Measurements from ENCODE around the gene ANO9. TPM values are rescaled to one million over a fixed set of nuclear protein-coding genes. Genes with fewer than 3 reads are reported as not detected.

Gene ANO9
- total and polyA plus RNA-seq, 9 donors = 0.09 to 5.6 (median 0.37) TPM

GRCh38 chr11:370070-370941 is 71.5 kb downstream of the ANO9 start:
- Histone ChIP-seq H3K4me1 (ENCODE audit: control insufficient read depth, insufficient read depth, low read length) (peaks cover 16% of the 10 kb centered on the region), H3K4me3 (ENCODE audit: low read length) (peak overlapping the region; percentile 43), H3K9me3 (replicated peaks; ENCODE audit: control insufficient read depth, low read depth, low read length) (no peaks in the 10 kb centered on the region), H3K27ac (ENCODE audit: low read length) (peak overlapping the region; percentile 59), H3K27me3 (ENCODE audit: control insufficient read depth, insufficient read depth, low read length) (peaks cover 34% of the 10 kb centered on the region), H3K36me3 (ENCODE audit: control insufficient read depth, insufficient read depth, low read length) (peaks cover 5% of the 10 kb centered on the region)
- DNase-seq = peak; percentile 42
- WGBS (ENCODE audit: insufficient coverage) = 3% methylated on average over 22 of the region's 42 CpGs

- DNase-seq = peak; percentile 64
- peaks cover 5% of the 10 kb centered on the region for H3K36me3 ChIP-seq (ENCODE audit: control insufficient read depth, insufficient read depth, low read length)
- peak within 1 kb of the TSS; percentile 43 for H3K4me3 ChIP-seq (ENCODE audit: low read length)
- under 1% methylated on average over 85 of the region's 118 CpGs for WGBS (ENCODE audit: insufficient coverage)
- H3K27me3 ChIP-seq (ENCODE audit: control insufficient read depth, insufficient read depth, low read length) = peaks cover 40% of the 10 kb centered on the region
- H3K4me1 ChIP-seq (ENCODE audit: control insufficient read depth, insufficient read depth, low read length) = peaks cover 16% of the 10 kb centered on the region
- no peaks in the 10 kb centered on the region for H3K9me3 ChIP-seq (replicated peaks; ENCODE audit: control insufficient read depth, low read depth, low read length)
- peak within 1 kb of the TSS; percentile 59 for H3K27ac ChIP-seq (ENCODE audit: low read length)
Measured at GRCh38 chr11:369336-370018, 72.3 kb downstream of the ANO9 start, which contains the start of gene B4GALNT4. Gene B4GALNT4, plus strand, starts transcription at chr11:369499. Its CDS starts 305 bp downstream, at chr11:369804.

GRCh38 chr11:368414-369335 is 73.1 kb downstream of the ANO9 start:
- 3% methylated on average over 24 of the region's 61 CpGs for WGBS (ENCODE audit: insufficient coverage)
- peak; percentile 59 for DNase-seq
- Histone ChIP-seq H3K36me3 (ENCODE audit: control insufficient read depth, insufficient read depth, low read length) (peaks cover 4% of the 10 kb centered on the region), H3K27me3 (ENCODE audit: control insufficient read depth, insufficient read depth, low read length) (peaks cover 40% of the 10 kb centered on the region), H3K4me3 (ENCODE audit: low read length) (peak overlapping the region; percentile 24), H3K27ac (ENCODE audit: low read length) (no peak overlapping the region), H3K4me1 (ENCODE audit: control insufficient read depth, insufficient read depth, low read length) (peaks cover 16% of the 10 kb centered on the region), H3K9me3 (replicated peaks; ENCODE audit: control insufficient read depth, low read depth, low read length) (no peaks in the 10 kb centered on the region)

DNA sequence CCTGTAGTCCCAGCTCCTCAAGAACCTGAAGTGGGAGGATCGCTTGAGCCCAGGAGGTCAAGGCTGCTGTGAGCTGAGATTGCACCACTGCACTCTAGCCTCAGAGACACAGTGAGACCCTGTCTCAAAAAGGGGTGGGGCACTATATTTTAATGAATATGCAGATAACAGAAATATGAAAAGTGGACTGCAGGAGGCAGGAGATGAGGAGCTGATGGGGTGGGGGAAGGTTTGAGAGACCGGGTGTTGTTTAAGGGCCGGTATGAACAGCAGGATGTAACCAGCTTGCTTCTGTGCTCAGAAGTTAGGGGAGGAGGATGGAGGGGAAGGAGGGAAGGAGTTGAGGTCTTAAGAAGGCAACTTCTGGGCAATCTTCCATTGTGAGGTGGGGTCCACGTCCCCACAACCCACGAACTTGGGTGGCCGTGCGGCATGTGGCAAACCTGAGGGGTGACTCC is 73.8 kb downstream of the ANO9 start:
- H3K9me3 ChIP-seq (replicated peaks; ENCODE audit: control insufficient read depth, low read depth, low read length) = no peaks in the 10 kb centered on the region
- H3K4me3 ChIP-seq (ENCODE audit: low read length) = no peak overlapping the region
- no peak overlapping the region for H3K27ac ChIP-seq (ENCODE audit: low read length)
- WGBS (ENCODE audit: insufficient coverage) = 50% methylated on average over 5 of the region's 7 CpGs
- peaks cover 16% of the 10 kb centered on the region for H3K4me1 ChIP-seq (ENCODE audit: control insufficient read depth, insufficient read depth, low read length)
- peaks cover 40% of the 10 kb centered on the region for H3K27me3 ChIP-seq (ENCODE audit: control insufficient read depth, insufficient read depth, low read length)
- H3K36me3 ChIP-seq (ENCODE audit: control insufficient read depth, insufficient read depth, low read length) = no peaks in the 10 kb centered on the region
- no peak for DNase-seq

Other genes starting within 250 kb of the ANO9 start
- gene SCGB1C1, start 248.9 kb downstream of the ANO9 start, total RNA-seq = not detected
- gene SCGB1C1, start 248.9 kb downstream of the ANO9 start, polyA plus RNA-seq (ENCODE audit: insufficient read depth in 1 of 8, insufficient read length in 8 of 8, low replicate concordance in 1 of 8) = under 1 TPM in 4 of 8 donors, not detected in 4; 0.26 to 0.43 (median 0.35) TPM
- gene BET1L, start 234.6 kb downstream of the ANO9 start, total RNA-seq = 15.0 TPM
- gene BET1L, start 234.6 kb downstream of the ANO9 start, polyA plus RNA-seq (ENCODE audit: insufficient read depth in 1 of 8, insufficient read length in 8 of 8, low replicate concordance in 1 of 8) = 10 to 100 TPM; 28.5 to 43.9 (median 35.8) TPM
- 58.2 TPM for gene RIC8A, start 234.3 kb downstream of the ANO9 start, total RNA-seq
- 10 to 100 TPM; 59.5 to 85.4 (median 72.0) TPM for gene RIC8A, start 234.3 kb downstream of the ANO9 start, polyA plus RNA-seq (ENCODE audit: insufficient read depth in 1 of 8, insufficient read length in 8 of 8, low replicate concordance in 1 of 8)
- 13.7 TPM for gene SIRT3, start 205.7 kb downstream of the ANO9 start, total RNA-seq
- 10 to 100 TPM; 17.4 to 27.1 (median 23.9) TPM for gene SIRT3, start 205.7 kb downstream of the ANO9 start, polyA plus RNA-seq (ENCODE audit: insufficient read depth in 1 of 8, insufficient read length in 8 of 8, low replicate concordance in 1 of 8)
- 82.6 TPM for gene PSMD13, start 205.0 kb downstream of the ANO9 start, total RNA-seq
- gene PSMD13, start 205.0 kb downstream of the ANO9 start, polyA plus RNA-seq (ENCODE audit: insufficient read depth in 1 of 8, insufficient read length in 8 of 8, low replicate concordance in 1 of 8) = 100 to 1,000 TPM in 5 of 8 donors, 10 to 100 TPM in 3; 91.7 to 115 (median 107) TPM
- gene NLRP6, start 163.6 kb downstream of the ANO9 start, total RNA-seq = 0.04 TPM
- gene NLRP6, start 163.6 kb downstream of the ANO9 start, polyA plus RNA-seq (ENCODE audit: insufficient read depth in 1 of 8, insufficient read length in 8 of 8, low replicate concordance in 1 of 8) = 1 to 10 TPM in 1 of 8 donors, under 1 TPM in 3, not detected in 4; 0.04 to 1.1 (median 0.23) TPM
- gene PGGHG, start 152.9 kb downstream of the ANO9 start, total RNA-seq = 14.1 TPM
- 10 to 100 TPM in 3 of 8 donors, 1 to 10 TPM in 5; 9.2 to 13.9 (median 9.9) TPM for gene PGGHG, start 152.9 kb downstream of the ANO9 start, polyA plus RNA-seq (ENCODE audit: insufficient read depth in 1 of 8, insufficient read length in 8 of 8, low replicate concordance in 1 of 8)
- not detected for gene IFITM5, start 142.5 kb downstream of the ANO9 start, total RNA-seq
- not detected for gene IFITM5, start 142.5 kb downstream of the ANO9 start, polyA plus RNA-seq (ENCODE audit: insufficient read depth in 1 of 8, insufficient read length in 8 of 8, low replicate concordance in 1 of 8)
- gene IFITM2, start 134.2 kb downstream of the ANO9 start, total RNA-seq = 48.1 TPM
- 100 to 1,000 TPM in 2 of 8 donors, 10 to 100 TPM in 6; 60.8 to 130 (median 84.3) TPM for gene IFITM2, start 134.2 kb downstream of the ANO9 start, polyA plus RNA-seq (ENCODE audit: insufficient read depth in 1 of 8, insufficient read length in 8 of 8, low replicate concordance in 1 of 8)
- gene IFITM1, start 128.0 kb downstream of the ANO9 start, total RNA-seq = 24.6 TPM
- 10 to 100 TPM; 19.8 to 33.3 (median 24.3) TPM for gene IFITM1, start 128.0 kb downstream of the ANO9 start, polyA plus RNA-seq (ENCODE audit: insufficient read depth in 1 of 8, insufficient read length in 8 of 8, low replicate concordance in 1 of 8)
- 80.4 TPM for gene IFITM3, start 121.2 kb downstream of the ANO9 start, total RNA-seq
- 100 to 1,000 TPM; 220 to 363 (median 280) TPM for gene IFITM3, start 121.2 kb downstream of the ANO9 start, polyA plus RNA-seq (ENCODE audit: insufficient read depth in 1 of 8, insufficient read length in 8 of 8, low replicate concordance in 1 of 8)
- 14.4 TPM for gene B4GALNT4, start 72.5 kb downstream of the ANO9 start, total RNA-seq
- gene B4GALNT4, start 72.5 kb downstream of the ANO9 start, polyA plus RNA-seq (ENCODE audit: insufficient read depth in 1 of 8, insufficient read length in 8 of 8, low replicate concordance in 1 of 8) = 10 to 100 TPM; 12.9 to 34.1 (median 21.7) TPM
- 0.13 TPM for gene PKP3, start 47.8 kb downstream of the ANO9 start, total RNA-seq
- gene PKP3, start 47.8 kb downstream of the ANO9 start, polyA plus RNA-seq (ENCODE audit: insufficient read depth in 1 of 8, insufficient read length in 8 of 8, low replicate concordance in 1 of 8) = 10 to 100 TPM in 1 of 8 donors, 1 to 10 TPM in 1, under 1 TPM in 6; 0.16 to 10.5 (median 0.61) TPM
- gene SIGIRR, start 27.0 kb downstream of the ANO9 start, total RNA-seq = 16.5 TPM
- 10 to 100 TPM in 7 of 8 donors, 1 to 10 TPM in 1; 9.4 to 26.3 (median 15.5) TPM for gene SIGIRR, start 27.0 kb downstream of the ANO9 start, polyA plus RNA-seq (ENCODE audit: insufficient read depth in 1 of 8, insufficient read length in 8 of 8, low replicate concordance in 1 of 8)
- 19.4 TPM for gene PTDSS2, start 8.3 kb upstream of the ANO9 start, total RNA-seq
- 10 to 100 TPM; 25.6 to 47.2 (median 30.4) TPM for gene PTDSS2, start 8.3 kb upstream of the ANO9 start, polyA plus RNA-seq (ENCODE audit: insufficient read depth in 1 of 8, insufficient read length in 8 of 8, low replicate concordance in 1 of 8)
- 89.5 TPM for gene RNH1, start 65.2 kb upstream of the ANO9 start, total RNA-seq
- 100 to 1,000 TPM in 4 of 8 donors, 10 to 100 TPM in 4; 89.6 to 107 (median 99.6) TPM for gene RNH1, start 65.2 kb upstream of the ANO9 start, polyA plus RNA-seq (ENCODE audit: insufficient read depth in 1 of 8, insufficient read length in 8 of 8, low replicate concordance in 1 of 8)
- gene HRAS, start 93.6 kb upstream of the ANO9 start, total RNA-seq = 90.4 TPM
- 100 to 1,000 TPM in 5 of 8 donors, 10 to 100 TPM in 3; 78.8 to 143 (median 119) TPM for gene HRAS, start 93.6 kb upstream of the ANO9 start, polyA plus RNA-seq (ENCODE audit: insufficient read depth in 1 of 8, insufficient read length in 8 of 8, low replicate concordance in 1 of 8)
- 2.0 TPM for gene LRRC56, start 95.5 kb upstream of the ANO9 start, total RNA-seq
- gene LRRC56, start 95.5 kb upstream of the ANO9 start, polyA plus RNA-seq (ENCODE audit: insufficient read depth in 1 of 8, insufficient read length in 8 of 8, low replicate concordance in 1 of 8) = 1 to 10 TPM; 1.7 to 8.4 (median 5.9) TPM
- 0.22 TPM for gene LMNTD2, start 118.7 kb upstream of the ANO9 start, total RNA-seq
- gene LMNTD2, start 118.7 kb upstream of the ANO9 start, polyA plus RNA-seq (ENCODE audit: insufficient read depth in 1 of 8, insufficient read length in 8 of 8, low replicate concordance in 1 of 8) = 1 to 10 TPM in 2 of 8 donors, under 1 TPM in 6; 0.25 to 1.5 (median 0.62) TPM
- gene RASSF7, start 119.0 kb upstream of the ANO9 start, total RNA-seq = 2.3 TPM
- gene RASSF7, start 119.0 kb upstream of the ANO9 start, polyA plus RNA-seq (ENCODE audit: insufficient read depth in 1 of 8, insufficient read length in 8 of 8, low replicate concordance in 1 of 8) = 1 to 10 TPM; 2.3 to 4.4 (median 2.6) TPM
- gene PHRF1, start 134.5 kb upstream of the ANO9 start, total RNA-seq = 13.1 TPM
- 10 to 100 TPM; 16.0 to 23.1 (median 20.2) TPM for gene PHRF1, start 134.5 kb upstream of the ANO9 start, polyA plus RNA-seq (ENCODE audit: insufficient read depth in 1 of 8, insufficient read length in 8 of 8, low replicate concordance in 1 of 8)
- gene IRF7, start 173.9 kb upstream of the ANO9 start, total RNA-seq = 11.3 TPM
- gene IRF7, start 173.9 kb upstream of the ANO9 start, polyA plus RNA-seq (ENCODE audit: insufficient read depth in 1 of 8, insufficient read length in 8 of 8, low replicate concordance in 1 of 8) = 10 to 100 TPM in 3 of 8 donors, 1 to 10 TPM in 5; 7.8 to 14.7 (median 9.6) TPM
- 0.75 TPM for gene CDHR5, start 182.9 kb upstream of the ANO9 start, total RNA-seq
- gene CDHR5, start 182.9 kb upstream of the ANO9 start, polyA plus RNA-seq (ENCODE audit: insufficient read depth in 1 of 8, insufficient read length in 8 of 8, low replicate concordance in 1 of 8) = 10 to 100 TPM in 1 of 8 donors, 1 to 10 TPM in 6, under 1 TPM in 1; 0.65 to 33.7 (median 1.4) TPM
- 55.2 TPM for gene SCT, start 185.2 kb upstream of the ANO9 start, total RNA-seq
- 100 to 1,000 TPM in 2 of 8 donors, 10 to 100 TPM in 6; 37.0 to 126 (median 66.4) TPM for gene SCT, start 185.2 kb upstream of the ANO9 start, polyA plus RNA-seq (ENCODE audit: insufficient read depth in 1 of 8, insufficient read length in 8 of 8, low replicate concordance in 1 of 8)
- 0.22 TPM for gene DRD4, start 195.3 kb upstream of the ANO9 start, total RNA-seq
- 1 to 10 TPM in 2 of 8 donors, under 1 TPM in 6; 0.18 to 2.0 (median 0.83) TPM for gene DRD4, start 195.3 kb upstream of the ANO9 start, polyA plus RNA-seq (ENCODE audit: insufficient read depth in 1 of 8, insufficient read length in 8 of 8, low replicate concordance in 1 of 8)